GM23338 (cell line): ENCODE results near the gene ROCK1. TPM values are rescaled to one million over a fixed set of nuclear protein-coding genes. Genes with fewer than 3 reads are reported as not detected.

Source experiments
- ATAC-seq: fragments of 200-7000 bp; cut with Tn5 transposase; 3 replicates; pipeline ENCODE4 v1.9.1; 2020
- DNase-seq: peaks from one replicate; pipeline ENCODE4 v3.0.0-alpha.2; 2015; ENCODE audit warnings: low spot score
- H2AFZ ChIP-seq: fragments of 200-600 bp; sonication (generic); 2 replicates; pipeline ENCODE4 v1.8.0; 2016; ENCODE audit warnings: antibody characterized with exemption, mild to moderate bottlenecking, moderate library complexity
- H3F3A ChIP-seq: fragments of 200-600 bp; sonication (generic); replicated peaks from 2 replicates; pipeline ENCODE4 v1.8.0; 2017; ENCODE audit warnings: antibody characterized with exemption, mixed run types, low read depth
- H3K27ac ChIP-seq: fragments of 200-600 bp; sonication (generic); 2 replicates; pipeline ENCODE4 v1.6.1; 2016; ENCODE audit warnings: low read depth
- H3K27me3 ChIP-seq: fragments of 200-600 bp; sonication (generic); 2 replicates; pipeline ENCODE4 v1.8.0; 2016; ENCODE audit warnings: mild to moderate bottlenecking, mixed run types, moderate library complexity; ENCODE audit not compliant: insufficient read depth
- H3K36me3 ChIP-seq: fragments of 200-600 bp; sonication (generic); 2 replicates; pipeline ENCODE4 v1.8.0; 2016; ENCODE audit warnings: mild to moderate bottlenecking; ENCODE audit not compliant: insufficient read depth
- H3K4me1 ChIP-seq: fragments of 200-600 bp; sonication (generic); 2 replicates; pipeline ENCODE4 v1.8.0; 2016; ENCODE audit warnings: mild to moderate bottlenecking, moderate library complexity; ENCODE audit not compliant: insufficient read depth
- H3K4me2 ChIP-seq: fragments of 200-600 bp; sonication (generic); 2 replicates; pipeline ENCODE4 v1.7.1; 2017; ENCODE audit warnings: mixed run types
- H3K4me3 ChIP-seq: fragments of 200-600 bp; sonication (generic); 2 replicates; pipeline ENCODE4 v1.6.1; 2016; ENCODE audit warnings: mixed run types
- H3K79me2 ChIP-seq: fragments of 200-600 bp; sonication (generic); replicated peaks from 2 replicates; pipeline ENCODE4 v1.8.0; 2017; ENCODE audit warnings: mild to moderate bottlenecking; ENCODE audit not compliant: insufficient read depth
- H3K9me2 ChIP-seq: fragments of 200-600 bp; sonication (generic); 2 replicates; pipeline ENCODE4 v1.8.0; 2017; ENCODE audit not compliant: insufficient read depth
- H4K20me1 ChIP-seq: fragments of 200-600 bp; sonication (generic); replicated peaks from 2 replicates; pipeline ENCODE4 v1.8.0; 2017; ENCODE audit warnings: mild to moderate bottlenecking; ENCODE audit not compliant: insufficient read depth
- H3K27ac Mint-ChIP-seq: 2 replicates; pipeline ENCODE4 v1.8.0; 2020; ENCODE audit warnings: inconsistent platforms, mild to moderate bottlenecking, moderate library complexity, mixed read lengths
- H3K27me3 Mint-ChIP-seq: 3 replicates; pipeline ENCODE4 v1.8.0; 2022; ENCODE audit warnings: low read depth, mild to moderate bottlenecking, moderate library complexity, mixed read lengths, inconsistent platforms; ENCODE audit not compliant: insufficient read depth, poor library complexity
- H3K36me3 Mint-ChIP-seq: 3 replicates; pipeline ENCODE4 v1.8.0; 2021; ENCODE audit warnings: low read depth, mild to moderate bottlenecking, inconsistent platforms, moderate library complexity, mixed read lengths
- H3K4me1 Mint-ChIP-seq: 3 replicates; pipeline ENCODE4 v1.8.0; 2020; ENCODE audit warnings: mild to moderate bottlenecking, inconsistent platforms, mixed read lengths
- H3K4me3 Mint-ChIP-seq: 3 replicates; pipeline ENCODE4 v1.8.0; 2021; ENCODE audit warnings: moderate library complexity, mild to moderate bottlenecking, inconsistent platforms, mixed read lengths
- H3K9me3 Mint-ChIP-seq: 3 replicates; pipeline ENCODE4 v1.8.0; 2020; ENCODE audit warnings: moderate library complexity, mild to moderate bottlenecking, inconsistent platforms, mixed read lengths
- CREB1 ChIP-seq: fragments of 250-450 bp; sonication (Bioruptor Pico); IDR thresholded peaks from 2 replicates; pipeline ENCODE4 v1.5.0; 2020; ENCODE audit warnings: low read depth, mild to moderate bottlenecking, moderate library complexity
- STAT1 ChIP-seq: IDR thresholded peaks from one replicate; pipeline ENCODE4 v1.6.1; 2016; ENCODE audit warnings: antibody characterized with exemption; ENCODE audit not compliant: unreplicated experiment
- ZNF114 ChIP-seq: fragments of 250-450 bp; sonication (Bioruptor Pico); IDR thresholded peaks from 2 replicates; pipeline ENCODE4 v1.5.0; 2020; ENCODE audit warnings: mild to moderate bottlenecking, moderate library complexity
- ZNF331 ChIP-seq: fragments of 250-450 bp; sonication (Bioruptor Pico); IDR thresholded peaks from 2 replicates; pipeline ENCODE4 v1.5.0; 2020; ENCODE audit warnings: low read depth, mild to moderate bottlenecking, moderate library complexity
- polyA plus RNA-seq: library from polyadenylated mRNA; unstranded; fragments of >200 nt; fragmentation: Nextera tagmentation; extraction: Ambion mirVana; gene quantifications from 2 replicates; pipeline ENCODE4 v1.2.1, GENCODE V29; 2016
- total RNA-seq: library from RNA; depleted of rRNA; stranded (reverse); fragments of >200 nt; shearing (Covaris generic); gene quantifications from 2 replicates; pipeline ENCODE4 v1.2.3, GENCODE V29; 2014
- TF ChIP-seq, protein P1 (sequence below): fragments of 250-450 bp; sonication (Bioruptor Pico); IDR thresholded peaks from 2 replicates; pipeline ENCODE4 v1.5.0; 2020; ENCODE audit warnings: mild to moderate bottlenecking, moderate library complexity
- TF ChIP-seq, protein P2 (sequence below), 2 experiments: fragments of 200-600 bp in 1 of 2; sonication (generic) in 1 of 2; conservative IDR thresholded peaks; 2 replicates each; pipeline versions ENCODE4 v1.5.1 to v1.6.1; 2016 to 2017; ENCODE audit warnings: antibody characterized with exemption in 2 of 2, low read depth in 2 of 2, mild to moderate bottlenecking in 2 of 2, moderate library complexity in 1 of 2

ROCK1 gene
- total and polyA plus RNA-seq, 2 experiments from 2014 or later: 37.2 to 42.8 TPM

DNA sequence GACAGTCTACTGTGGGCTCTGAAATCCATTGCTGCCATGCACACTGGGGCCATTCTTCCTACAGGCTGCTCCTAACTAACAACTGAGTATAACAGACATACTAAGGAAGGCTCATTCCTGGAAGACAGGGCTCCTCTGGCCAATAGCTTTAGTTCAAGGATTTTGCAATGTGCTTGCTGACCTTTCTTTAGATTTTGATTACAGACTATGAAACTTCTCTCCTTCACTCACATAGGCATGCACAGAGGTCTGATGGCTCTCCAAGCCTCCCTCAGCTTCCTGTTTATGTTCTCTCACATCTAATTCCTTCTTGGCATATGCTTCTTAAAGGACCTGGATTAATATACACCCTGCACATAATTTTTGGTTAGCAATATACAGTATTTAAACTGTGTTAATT lies 34.4 kb upstream of the ROCK1 start:
- Mint-ChIP-seq H3K27me3 (no peaks in the 10 kb centered on the region), H3K36me3 (no peaks in the 10 kb centered on the region), H3K4me1 (no peaks in the 10 kb centered on the region), H3K4me3 (no peak overlapping the region), H3K9me3 (no peaks in the 10 kb centered on the region; the same call in 1 of the 3 replicates), H3K27ac (no peak overlapping the region)
- H3K9me2 ChIP-seq: no peaks in the 10 kb centered on the region
- no peak overlapping the region for H3K4me3 ChIP-seq
- no peaks in the 10 kb centered on the region for H3K36me3 ChIP-seq
- no peaks in the 10 kb centered on the region for H3F3A ChIP-seq
- H3K4me1 ChIP-seq: no peaks in the 10 kb centered on the region
- no peak for ATAC-seq
- H4K20me1 ChIP-seq: no peaks in the 10 kb centered on the region
- H3K27ac ChIP-seq: no peak overlapping the region
- TF ChIP-seq, protein P1, sequence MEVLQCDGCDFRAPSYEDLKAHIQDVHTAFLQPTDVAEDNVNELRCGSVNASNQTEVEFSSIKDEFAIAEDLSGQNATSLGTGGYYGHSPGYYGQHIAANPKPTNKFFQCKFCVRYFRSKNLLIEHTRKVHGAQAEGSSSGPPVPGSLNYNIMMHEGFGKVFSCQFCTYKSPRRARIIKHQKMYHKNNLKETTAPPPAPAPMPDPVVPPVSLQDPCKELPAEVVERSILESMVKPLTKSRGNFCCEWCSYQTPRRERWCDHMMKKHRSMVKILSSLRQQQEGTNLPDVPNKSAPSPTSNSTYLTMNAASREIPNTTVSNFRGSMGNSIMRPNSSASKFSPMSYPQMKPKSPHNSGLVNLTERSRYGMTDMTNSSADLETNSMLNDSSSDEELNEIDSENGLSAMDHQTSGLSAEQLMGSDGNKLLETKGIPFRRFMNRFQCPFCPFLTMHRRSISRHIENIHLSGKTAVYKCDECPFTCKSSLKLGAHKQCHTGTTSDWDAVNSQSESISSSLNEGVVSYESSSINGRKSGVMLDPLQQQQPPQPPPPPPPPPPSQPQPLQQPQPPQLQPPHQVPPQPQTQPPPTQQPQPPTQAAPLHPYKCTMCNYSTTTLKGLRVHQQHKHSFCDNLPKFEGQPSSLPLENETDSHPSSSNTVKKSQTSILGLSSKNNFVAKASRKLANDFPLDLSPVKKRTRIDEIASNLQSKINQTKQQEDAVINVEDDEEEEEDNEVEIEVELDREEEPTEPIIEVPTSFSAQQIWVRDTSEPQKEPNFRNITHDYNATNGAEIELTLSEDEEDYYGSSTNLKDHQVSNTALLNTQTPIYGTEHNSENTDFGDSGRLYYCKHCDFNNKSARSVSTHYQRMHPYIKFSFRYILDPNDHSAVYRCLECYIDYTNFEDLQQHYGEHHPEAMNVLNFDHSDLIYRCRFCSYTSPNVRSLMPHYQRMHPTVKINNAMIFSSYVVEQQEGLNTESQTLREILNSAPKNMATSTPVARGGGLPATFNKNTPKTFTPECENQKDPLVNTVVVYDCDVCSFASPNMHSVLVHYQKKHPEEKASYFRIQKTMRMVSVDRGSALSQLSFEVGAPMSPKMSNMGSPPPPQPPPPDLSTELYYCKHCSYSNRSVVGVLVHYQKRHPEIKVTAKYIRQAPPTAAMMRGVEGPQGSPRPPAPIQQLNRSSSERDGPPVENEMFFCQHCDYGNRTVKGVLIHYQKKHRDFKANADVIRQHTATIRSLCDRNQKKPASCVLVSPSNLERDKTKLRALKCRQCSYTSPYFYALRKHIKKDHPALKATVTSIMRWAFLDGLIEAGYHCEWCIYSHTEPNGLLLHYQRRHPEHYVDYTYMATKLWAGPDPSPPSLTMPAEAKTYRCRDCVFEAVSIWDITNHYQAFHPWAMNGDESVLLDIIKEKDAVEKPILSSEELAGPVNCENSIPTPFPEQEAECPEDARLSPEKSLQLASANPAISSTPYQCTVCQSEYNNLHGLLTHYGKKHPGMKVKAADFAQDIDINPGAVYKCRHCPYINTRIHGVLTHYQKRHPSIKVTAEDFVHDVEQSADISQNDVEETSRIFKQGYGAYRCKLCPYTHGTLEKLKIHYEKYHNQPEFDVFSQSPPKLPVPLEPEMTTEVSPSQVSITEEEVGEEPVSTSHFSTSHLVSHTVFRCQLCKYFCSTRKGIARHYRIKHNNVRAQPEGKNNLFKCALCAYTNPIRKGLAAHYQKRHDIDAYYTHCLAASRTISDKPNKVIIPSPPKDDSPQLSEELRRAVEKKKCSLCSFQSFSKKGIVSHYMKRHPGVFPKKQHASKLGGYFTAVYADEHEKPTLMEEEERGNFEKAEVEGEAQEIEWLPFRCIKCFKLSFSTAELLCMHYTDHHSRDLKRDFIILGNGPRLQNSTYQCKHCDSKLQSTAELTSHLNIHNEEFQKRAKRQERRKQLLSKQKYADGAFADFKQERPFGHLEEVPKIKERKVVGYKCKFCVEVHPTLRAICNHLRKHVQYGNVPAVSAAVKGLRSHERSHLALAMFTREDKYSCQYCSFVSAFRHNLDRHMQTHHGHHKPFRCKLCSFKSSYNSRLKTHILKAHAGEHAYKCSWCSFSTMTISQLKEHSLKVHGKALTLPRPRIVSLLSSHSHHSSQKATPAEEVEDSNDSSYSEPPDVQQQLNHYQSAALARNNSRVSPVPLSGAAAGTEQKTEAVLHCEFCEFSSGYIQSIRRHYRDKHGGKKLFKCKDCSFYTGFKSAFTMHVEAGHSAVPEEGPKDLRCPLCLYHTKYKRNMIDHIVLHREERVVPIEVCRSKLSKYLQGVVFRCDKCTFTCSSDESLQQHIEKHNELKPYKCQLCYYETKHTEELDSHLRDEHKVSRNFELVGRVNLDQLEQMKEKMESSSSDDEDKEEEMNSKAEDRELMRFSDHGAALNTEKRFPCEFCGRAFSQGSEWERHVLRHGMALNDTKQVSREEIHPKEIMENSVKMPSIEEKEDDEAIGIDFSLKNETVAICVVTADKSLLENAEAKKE: no peak
- TF ChIP-seq STAT1: no peak
- TF ChIP-seq, protein P2, sequence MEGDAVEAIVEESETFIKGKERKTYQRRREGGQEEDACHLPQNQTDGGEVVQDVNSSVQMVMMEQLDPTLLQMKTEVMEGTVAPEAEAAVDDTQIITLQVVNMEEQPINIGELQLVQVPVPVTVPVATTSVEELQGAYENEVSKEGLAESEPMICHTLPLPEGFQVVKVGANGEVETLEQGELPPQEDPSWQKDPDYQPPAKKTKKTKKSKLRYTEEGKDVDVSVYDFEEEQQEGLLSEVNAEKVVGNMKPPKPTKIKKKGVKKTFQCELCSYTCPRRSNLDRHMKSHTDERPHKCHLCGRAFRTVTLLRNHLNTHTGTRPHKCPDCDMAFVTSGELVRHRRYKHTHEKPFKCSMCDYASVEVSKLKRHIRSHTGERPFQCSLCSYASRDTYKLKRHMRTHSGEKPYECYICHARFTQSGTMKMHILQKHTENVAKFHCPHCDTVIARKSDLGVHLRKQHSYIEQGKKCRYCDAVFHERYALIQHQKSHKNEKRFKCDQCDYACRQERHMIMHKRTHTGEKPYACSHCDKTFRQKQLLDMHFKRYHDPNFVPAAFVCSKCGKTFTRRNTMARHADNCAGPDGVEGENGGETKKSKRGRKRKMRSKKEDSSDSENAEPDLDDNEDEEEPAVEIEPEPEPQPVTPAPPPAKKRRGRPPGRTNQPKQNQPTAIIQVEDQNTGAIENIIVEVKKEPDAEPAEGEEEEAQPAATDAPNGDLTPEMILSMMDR (conservative IDR thresholded peaks at IDR 0.05; ENCODE audit: low read depth in 2 of 2): no peak
- TF ChIP-seq ZNF114 (CRISPR knock-in tag): no peak
- H3K4me2 ChIP-seq: no peak overlapping the region
- no peak overlapping the region for H2AFZ ChIP-seq
- no peak for DNase-seq
- H3K27me3 ChIP-seq: no peaks in the 10 kb centered on the region
- H3K79me2 ChIP-seq: no peaks in the 10 kb centered on the region

DNA sequence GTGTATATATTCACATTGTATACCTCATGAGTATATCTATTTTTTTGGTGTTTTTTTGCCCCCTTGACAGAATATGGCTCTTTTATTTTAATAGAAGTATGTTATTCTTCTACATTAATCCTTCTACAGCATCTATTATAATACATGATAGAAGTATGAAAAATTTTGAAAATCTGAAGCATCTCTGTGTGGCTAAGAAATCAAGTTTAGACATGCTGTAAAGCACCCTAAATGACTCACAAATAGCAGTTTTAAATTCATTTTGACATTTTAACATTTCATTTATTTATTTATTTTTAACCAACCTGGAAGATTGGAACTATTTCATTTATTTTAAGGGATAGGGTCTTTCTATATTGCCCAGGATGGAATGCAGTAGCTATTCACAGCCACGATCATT lies 33.8 kb upstream of the ROCK1 start:
- H3K4me3 ChIP-seq: no peak overlapping the region
- H3K4me1 ChIP-seq: no peaks in the 10 kb centered on the region
- H3K79me2 ChIP-seq: no peaks in the 10 kb centered on the region
- H2AFZ ChIP-seq: no peak overlapping the region
- H3K36me3 ChIP-seq: no peaks in the 10 kb centered on the region
- H3K4me2 ChIP-seq: no peak overlapping the region
- H3K27me3 ChIP-seq: no peaks in the 10 kb centered on the region
- ATAC-seq: no peak
- H3K9me2 ChIP-seq: no peaks in the 10 kb centered on the region
- H3F3A ChIP-seq: no peaks in the 10 kb centered on the region
- no peaks in the 10 kb centered on the region for H3K27me3 Mint-ChIP-seq
- H3K9me3 Mint-ChIP-seq: no peaks in the 10 kb centered on the region; the same call in 1 of the 3 replicates
- no peak for DNase-seq
- H3K27ac Mint-ChIP-seq: no peak overlapping the region
- no peaks in the 10 kb centered on the region for H3K4me1 Mint-ChIP-seq
- H4K20me1 ChIP-seq: no peaks in the 10 kb centered on the region
- H3K36me3 Mint-ChIP-seq: no peaks in the 10 kb centered on the region
- no peak overlapping the region for H3K4me3 Mint-ChIP-seq
- no peak overlapping the region for H3K27ac ChIP-seq
- TF ChIP-seq ZNF331 (CRISPR knock-in tag): no peak
- TF ChIP-seq CREB1 (CRISPR knock-in tag): no peak
